ENCODE results near the gene S100A7A.
"Not testable (repeated sequence)": the region's sequence is repeated elsewhere in the genome, so short reads cannot be mapped to it uniquely, and the experiment has no call there.

S100A7A gene

DNA sequence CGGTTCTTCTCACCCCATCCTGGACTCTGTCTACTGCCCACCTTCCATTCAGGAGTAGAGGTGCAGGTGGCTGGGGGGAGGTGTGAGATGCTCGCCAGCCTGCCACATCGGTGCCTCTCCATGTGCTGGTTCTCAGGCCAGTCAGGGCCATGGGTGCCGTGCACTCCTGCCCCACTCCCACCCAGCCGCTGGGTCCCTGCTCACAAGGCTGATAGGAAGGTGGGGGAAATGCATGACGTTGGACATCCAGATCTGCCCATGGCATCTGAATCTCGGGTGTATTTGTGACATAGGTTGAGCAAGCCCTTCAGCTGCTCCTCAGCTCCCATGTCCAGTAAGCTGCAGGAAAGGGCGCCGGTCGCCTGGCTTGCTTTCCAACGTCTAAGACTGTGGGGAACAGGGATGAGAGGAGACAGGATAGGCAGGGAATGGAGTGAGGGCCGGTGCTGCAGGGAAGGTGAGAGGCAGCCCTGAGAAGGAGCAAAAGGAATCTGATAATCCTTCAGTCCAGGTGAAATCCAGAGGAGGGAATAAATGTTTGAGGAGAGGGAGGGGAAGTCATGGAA, 11.8 kb downstream of the S100A7A start:
- no peak for DNase-seq

GRCh38 chr1:153428791-153429190, 12.5 kb downstream of the S100A7A start:
- DNase-seq, result no peak

- DNase-seq, result peak; percentile 75
Measured at GRCh38 chr1:153429266-153430165, 13.2 kb downstream of the S100A7A start.

DNA sequence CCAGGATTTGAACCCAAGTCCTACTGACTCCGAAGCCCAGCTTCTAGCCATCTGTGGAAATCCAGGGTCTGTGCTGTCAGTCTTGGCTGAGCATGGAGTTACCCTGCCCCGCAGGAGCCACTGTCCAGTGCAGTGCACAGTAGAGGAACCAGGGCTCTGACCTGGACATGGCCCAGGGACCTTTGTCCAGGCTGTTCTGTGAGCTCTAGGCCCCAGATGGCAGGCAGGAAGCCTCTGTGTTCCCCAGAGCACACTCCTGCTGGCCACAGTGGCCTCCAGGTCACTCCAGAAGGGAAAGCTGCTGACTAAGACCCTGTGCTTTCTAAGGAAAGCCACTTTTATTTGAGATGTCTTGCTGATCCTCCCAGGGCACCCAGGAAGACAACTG, 13.8 kb downstream of the S100A7A start:
- no peak for DNase-seq

DNA sequence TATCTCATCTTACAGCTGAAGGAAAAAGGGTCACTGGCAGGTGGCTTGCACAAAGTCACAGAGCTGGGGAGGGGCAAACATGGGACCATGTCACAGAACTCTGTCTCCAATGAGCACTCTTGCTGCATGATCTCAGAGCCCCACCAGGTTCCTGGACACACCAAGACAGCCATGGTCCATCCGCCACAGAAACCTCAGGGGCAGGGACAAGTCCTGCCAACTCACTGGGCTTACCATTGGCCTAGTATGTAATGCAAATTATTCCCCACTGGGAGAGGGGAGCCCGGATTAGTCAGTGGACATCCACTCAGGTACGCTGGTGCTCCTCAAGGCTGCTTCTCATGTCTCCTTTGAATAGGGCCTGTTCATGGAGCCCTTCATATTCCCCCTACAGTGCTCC, 14.2 kb downstream of the S100A7A start:
- DNase-seq, result no peak

- no peak for DNase-seq
Measured at GRCh38 chr1:153431002-153431401, 14.7 kb downstream of the S100A7A start.

GRCh38 chr1:153431427-153431826, 15.1 kb downstream of the S100A7A start:
- DNase-seq, result no peak

DNA sequence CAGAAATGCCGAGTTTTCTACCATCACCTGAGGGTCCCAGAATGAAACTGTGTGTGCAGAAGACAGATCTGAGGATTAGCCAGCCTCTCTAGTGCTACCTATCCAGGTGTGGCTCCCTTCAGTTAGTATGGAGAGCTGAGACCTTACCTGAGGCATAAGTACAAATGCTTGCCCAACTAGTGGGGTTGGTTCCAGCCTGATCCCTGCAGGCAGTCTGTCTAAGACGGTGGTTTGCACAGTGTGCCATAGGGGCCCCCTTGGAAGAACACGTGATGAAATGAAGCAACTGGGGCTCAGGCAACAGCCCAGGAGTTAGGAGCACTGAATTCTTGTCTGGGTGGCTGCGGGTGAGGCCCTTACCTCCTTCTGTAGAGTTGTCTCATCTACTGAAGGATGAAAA, 15.6 kb downstream of the S100A7A start:
- no peak for DNase-seq

DNA sequence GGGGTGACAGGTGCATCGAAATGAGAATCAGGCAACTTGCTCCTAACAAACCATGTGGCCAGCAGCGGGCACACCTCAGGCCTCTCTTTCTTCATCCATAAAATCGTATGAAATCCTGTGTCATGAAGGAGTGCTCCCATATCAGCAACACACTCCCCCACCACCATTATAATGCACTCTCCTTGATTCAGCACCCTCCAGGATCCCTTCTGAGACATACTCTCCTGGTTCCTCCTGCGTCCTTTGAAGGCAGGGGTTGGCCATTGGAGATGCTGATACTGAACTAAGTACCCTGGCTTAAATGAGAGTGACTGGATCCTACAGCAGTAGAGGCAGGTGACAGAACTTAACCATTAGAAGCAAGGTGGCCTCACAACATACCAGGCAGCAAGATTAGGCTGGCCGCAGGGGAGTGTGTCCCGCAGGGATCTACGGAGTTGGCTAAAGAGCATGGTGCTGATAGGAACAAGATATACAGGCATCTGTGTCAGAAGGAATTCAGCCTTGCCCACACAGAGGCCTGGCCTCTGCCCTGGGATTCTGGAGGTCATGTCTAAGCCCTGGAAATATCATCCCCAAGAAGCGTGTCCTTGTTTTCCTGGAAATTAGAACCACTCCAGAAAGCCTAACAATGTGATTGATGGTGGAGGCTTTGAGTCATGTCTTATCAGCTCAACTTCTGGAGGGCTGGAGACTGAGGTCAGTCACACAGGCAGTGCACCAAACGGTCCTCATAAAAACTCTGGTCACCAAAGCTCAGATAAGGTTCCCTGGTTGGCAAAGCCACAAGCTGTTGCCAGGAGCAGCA, 16.8 kb downstream of the S100A7A start:
- DNase-seq, result no peak

GRCh38 chr1:153434746-153435455, 18.6 kb downstream of the S100A7A start:
- no peak for DNase-seq

GRCh38 chr1:153437236-153437635, 20.9 kb downstream of the S100A7A start:
- no peak for DNase-seq

GRCh38 chr1:153438599-153438998, 22.3 kb downstream of the S100A7A start:
- DNase-seq, result no peak

GRCh38 chr1:153439273-153439672, 23.0 kb downstream of the S100A7A start:
- DNase-seq, result no peak

DNA sequence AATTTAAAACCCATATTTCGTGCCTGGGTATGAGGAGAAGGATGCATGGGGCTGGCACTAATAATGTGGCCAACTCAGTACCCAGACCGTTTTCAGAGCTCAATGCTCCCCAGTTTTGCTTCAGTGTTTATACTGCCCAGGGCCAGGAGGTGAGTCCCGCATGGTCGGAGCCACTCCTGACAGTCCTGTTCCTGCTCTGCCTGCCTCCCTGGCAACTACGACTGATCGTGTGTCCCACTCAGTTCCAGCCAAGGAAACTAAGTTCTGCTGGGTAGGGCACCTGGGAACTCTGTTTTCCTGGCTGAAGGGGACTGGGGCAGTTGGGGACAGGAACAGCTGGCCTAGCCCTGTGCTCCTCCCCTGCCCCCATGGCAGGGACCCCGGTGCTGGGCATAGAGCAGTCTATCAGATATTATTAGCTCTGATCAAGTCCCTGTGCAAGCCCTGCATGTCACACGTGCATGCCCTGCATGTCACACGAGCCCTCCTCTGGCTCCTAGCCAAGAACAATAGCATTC, 25.0 kb downstream of the S100A7A start:
- peak; percentile 37 for DNase-seq

GRCh38 chr1:153443486-153443885, 27.2 kb downstream of the S100A7A start:
- no peak for DNase-seq

DNA sequence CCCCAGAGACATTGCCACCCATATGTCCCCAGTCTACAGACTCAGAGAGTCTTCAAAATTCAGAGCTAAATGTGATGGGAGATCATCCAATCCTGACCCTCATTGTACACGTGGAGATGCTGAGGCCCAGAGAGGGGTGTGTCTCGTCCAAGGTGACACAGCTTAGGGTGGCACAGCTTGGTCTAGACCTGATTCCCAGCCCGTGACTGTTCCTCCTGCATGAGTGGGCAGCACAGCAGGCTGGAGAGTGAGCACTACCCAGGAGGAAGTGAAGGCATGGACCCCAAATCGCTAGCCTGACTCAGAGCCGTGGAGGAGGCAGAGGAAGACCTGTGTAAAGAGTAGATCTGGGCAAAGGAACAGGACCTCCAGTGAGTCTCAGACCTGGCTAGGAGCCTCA, 27.8 kb downstream of the S100A7A start:
- DNase-seq, result no peak

DNA sequence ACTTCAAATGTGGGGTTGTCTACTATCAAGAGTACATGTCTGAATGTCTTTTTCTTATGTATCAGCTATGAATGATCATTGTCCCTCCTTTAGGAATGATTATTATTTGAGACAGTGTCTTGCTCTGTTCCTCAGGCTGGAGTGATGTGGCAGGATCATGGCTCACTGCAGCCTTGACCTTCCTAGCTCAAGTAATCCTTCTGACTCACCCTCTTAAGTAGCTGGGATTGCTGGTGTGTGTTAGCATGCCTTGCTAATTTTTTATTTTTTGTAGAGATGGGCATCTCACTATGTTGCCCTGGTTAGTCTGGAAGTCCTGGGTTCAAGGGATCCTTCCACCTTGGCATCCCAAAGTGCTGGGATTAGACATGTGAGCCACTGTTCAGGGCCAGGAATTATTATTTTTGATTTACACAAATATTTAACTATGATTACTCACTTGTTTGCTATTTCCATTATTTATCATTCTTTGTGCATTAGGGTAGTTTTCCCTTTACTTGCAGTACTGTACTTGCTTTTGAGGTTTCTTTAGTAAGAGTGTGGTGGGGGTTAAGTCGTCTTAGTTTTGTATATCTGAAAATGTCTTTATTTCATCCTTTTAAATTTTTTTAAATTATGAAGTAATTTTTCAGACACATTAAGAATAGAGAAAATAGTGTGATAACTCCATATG, 31.3 kb downstream of the S100A7A start:
- DNase-seq, result no peak

- DNase-seq, result not testable (repeated sequence)
Measured at GRCh38 chr1:153448851-153449250, 32.5 kb downstream of the S100A7A start.

GRCh38 chr1:153456396-153456795, 40.1 kb downstream of the S100A7A start:
- DNase-seq, result no peak

GRCh38 chr1:153459655-153460054, 43.3 kb downstream of the S100A7A start:
- no peak for DNase-seq

GRCh38 chr1:153460551-153460950, 44.2 kb downstream of the S100A7A start, which contains the start of gene S100A7:
TSS of gene S100A7 (minus strand) at chr1:153460651. CDS start at chr1:153459013, 1,638 bp downstream.
- no peak for DNase-seq

DNA sequence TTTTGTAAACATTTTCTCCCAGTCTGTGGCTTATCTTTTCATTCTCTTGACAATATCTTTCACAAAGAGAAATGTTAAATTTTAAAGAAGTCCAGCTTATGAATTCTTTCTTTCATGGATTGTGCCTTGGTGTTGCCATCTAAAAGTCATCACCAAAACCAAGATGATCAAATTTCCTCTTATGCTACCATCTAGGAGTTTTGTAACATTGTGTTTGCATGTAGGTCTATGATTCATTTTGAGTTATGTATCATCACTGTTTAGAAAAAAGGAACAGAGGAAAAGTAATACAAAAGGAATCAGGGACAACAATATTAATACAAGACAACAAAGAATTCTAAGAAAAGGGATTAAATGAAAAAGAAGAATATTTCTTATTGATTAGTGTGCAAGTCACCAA, 46.4 kb downstream of the S100A7A start:
- DNase-seq, result not testable (repeated sequence)
